Suppressor macrophage treated with lipopolysaccharide for 4 hours (primary cell): ENCODE results near the gene EGFL7.
"Not testable (repeated sequence)": the region's sequence is repeated elsewhere in the genome, so short reads cannot be mapped to it uniquely, and the experiment has no call there.

Source experiments
- DNase-seq: peaks from one replicate; pipeline ENCODE4 v3.0.0-alpha.2; 2020

Gene EGFL7

DNA sequence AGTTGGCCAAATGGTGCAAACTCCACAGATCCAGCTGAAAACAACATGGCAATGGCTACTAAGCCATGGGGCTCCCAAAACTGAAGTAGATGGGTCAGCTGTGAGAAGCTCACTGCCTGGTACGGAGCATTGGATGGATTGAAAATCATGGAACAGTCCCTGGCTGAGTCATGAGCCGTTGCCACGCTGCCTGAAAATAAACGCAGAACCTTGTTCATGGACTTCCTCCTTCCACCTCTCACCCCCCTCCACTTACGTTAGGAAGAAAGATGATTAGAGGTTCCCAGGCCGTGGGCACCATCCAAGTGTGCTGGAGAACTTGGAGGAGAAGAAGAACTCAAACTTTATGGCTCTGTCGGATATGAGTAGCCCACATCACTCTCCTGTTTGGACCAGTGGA is 42.8 kb downstream of the EGFL7 start:
- peak; percentile 57 for DNase-seq

DNA sequence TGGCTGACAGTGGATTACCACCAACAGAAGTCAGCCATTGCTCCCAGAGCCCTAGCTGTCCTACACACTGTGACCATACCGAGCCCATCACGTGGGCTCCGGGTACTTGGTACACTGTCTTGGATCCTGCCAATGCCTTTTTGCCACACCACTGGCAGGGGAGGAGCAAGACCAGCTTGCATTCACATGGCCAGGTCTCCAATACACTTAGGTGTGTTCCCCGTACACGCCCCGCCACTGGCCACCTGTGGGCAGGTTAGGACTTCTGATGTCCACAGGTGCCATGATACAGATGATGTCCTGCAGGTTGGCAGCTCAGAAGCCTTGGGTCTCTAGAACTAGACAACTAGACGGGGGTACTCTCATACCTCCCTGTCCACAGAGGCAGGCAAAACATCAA is 44.3 kb downstream of the EGFL7 start:
- no peak for DNase-seq

DNA sequence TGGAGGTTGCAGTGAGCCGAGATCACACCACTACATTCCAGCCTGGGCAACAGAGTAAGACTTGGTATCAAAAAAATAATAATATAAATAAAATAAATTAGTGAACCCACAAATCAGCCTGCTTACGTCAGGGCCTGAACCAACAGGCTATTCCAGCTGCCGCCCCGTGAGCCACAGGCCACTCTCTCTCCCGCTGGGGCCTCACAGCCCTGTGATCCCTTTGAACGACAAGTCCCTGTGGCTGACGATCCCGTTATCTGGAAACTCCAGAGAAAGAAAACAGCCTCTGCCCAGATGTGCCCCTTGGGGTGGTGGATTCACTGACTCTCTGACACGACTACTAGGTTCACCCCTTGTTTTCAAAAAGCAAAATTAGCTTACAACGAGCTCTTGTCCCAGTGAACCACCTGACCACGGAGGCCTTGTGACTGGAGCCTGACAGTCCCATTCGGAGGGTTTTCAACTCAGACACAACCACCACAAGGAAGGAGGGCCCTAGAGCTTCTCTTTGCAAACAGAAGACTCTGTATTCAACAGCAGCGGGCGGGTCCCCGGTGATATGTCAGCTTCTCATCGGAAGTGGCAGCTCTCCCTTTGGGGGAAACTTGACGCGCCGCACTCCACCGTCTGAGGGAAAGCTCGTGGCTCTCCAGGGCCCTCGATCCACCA is 45.3 kb downstream of the EGFL7 start:
- DNase-seq: no peak

DNA sequence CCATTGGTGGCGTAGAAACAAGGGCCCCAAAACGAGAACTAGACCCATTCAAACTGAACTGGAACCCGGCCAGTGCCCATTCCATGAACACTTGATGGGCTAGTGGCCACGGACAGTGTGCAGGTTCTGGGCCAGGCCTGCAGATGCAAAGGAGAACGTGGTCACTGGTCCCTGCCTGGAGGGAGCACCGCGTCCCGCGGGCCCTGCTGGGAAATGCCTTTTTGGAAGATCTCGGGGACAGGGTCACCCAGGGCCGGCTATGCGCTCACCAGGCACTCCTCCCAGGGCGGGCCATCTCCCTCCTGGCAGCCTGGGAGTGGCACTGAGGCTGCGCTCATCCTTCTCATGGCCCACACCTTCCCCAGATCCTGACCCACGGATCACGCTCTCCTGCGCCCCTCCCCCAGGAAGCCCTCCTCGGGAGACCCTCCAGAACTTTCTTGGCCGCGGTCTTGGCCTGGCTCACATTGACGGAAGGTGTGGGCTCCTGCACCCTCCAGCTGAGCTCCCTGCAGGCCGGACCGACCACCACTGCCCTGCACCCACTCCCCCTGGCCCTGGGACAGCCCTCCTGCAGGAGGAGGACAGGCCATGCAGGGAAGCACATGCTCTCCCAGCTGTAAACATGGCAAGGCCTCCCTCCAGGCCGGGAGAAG is 46.9 kb downstream of the EGFL7 start:
- no peak for DNase-seq

DNA sequence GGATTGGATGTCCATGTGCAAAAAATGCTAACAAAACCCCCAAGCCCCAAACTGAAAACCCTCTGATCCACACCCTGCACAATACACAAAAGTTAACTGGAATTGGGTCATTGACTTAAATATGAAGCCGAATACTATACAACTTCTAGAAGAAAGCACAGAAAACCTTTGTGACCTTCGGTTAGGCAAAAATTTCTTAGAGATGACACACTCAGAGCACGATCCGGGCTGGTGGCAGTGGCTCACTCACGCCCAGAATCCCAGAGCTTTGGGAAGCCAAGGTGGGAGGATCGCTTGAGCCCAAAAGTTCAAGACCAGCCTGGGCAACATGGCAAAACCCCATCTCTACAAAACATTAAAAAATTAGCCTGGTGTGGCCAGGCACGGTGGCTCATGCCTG is 47.8 kb downstream of the EGFL7 start:
- no peak for DNase-seq

- DNase-seq: not testable (repeated sequence)
These were observed 48.5 kb downstream of the EGFL7 start for GRCh38 chr9:136711219-136711648.

DNA sequence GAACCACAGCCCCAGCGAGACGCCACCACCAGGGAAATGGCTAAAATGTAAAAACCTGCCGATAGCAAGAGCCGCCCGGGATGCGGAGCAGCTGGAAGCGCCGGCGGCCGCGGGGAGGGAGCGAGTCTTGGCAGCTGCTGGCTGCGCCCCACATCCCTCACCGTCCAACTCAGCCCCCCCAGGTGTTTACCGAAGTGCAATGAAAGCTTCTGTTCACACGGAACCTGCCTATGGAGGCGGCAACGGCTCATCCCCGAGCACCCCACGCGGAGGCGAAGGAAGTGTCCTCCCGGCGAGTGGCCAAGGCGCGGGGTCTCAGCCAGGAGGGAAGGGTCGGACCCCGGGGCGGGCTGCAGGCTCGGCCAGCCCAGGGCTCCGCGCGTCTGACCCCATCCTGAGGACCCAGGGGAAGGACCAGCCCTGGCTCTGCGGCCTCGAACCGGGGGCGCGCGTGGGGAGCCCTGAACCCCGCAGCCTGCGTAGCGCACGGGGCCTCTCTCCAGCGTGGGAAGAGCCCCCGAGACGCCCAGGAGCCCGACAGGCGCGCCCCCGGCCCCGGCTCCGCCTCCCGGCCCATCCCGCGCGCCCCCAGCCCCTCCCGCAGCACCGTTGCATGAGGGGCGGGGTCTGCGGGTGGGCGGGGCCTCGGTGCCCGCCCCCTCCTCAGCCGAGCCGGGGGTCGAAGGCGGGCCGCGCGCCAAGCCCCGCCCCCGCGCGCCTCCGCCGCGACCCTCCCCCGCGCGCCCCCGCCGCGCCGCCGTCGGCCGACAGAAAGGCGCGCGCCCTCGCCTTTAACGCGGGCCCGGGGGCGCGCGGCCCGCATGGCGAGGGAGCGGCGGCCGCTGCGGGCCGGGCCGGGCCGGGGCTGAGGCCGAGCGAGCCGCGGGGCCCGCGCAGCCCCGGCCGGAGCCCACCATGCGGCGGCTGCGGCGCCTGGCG is 49.3 kb downstream of the EGFL7 start, which contains the start of gene DIPK1B:
Gene DIPK1B, plus strand, starts transcription at position 822 of the 939 bp plus-strand sequence. Its CDS starts 94 bp downstream, at position 916.
- no peak for DNase-seq

DNA sequence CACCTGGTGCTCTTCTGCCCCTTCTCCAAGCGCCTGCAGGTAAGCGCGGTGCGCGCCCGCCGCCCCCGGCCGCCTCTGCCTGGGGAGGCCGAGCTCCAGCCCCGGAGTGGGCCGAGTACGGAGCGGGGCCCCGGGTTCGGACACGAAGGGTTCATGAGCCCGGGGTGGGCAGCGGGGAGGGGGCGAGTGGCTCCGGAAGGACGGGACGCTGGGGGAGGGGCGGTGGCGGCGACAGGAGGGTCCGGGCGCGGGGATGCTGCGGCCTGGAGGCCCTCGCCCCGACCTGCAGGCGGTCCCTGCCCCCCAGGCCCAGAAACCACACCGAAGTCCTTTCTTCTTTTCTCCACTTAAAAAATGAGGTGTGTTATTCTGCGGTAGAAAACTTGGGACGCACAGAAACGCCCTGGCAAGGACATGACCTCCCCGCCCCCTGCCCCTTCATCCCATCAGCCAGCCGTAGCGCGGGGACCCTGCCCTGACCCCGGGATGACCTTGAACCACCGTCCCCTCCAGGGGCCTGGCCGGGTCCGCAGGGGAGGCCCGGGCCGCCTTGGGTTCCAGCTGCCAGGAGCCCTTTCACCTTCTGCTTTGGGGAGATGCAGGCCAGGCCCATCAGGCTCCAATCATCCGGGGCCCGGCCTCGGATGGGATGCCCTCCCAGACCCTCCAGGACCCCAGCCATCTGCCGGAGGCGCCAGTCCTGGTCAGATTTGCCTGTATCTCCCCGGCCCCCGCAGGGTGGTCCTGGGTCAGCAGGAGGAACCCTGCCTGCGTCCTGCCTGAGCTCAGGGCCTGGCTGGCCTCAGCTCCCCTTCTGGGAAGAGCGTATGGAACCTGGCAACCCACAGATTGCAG is 50.2 kb downstream of the EGFL7 start:
- no peak for DNase-seq

DNA sequence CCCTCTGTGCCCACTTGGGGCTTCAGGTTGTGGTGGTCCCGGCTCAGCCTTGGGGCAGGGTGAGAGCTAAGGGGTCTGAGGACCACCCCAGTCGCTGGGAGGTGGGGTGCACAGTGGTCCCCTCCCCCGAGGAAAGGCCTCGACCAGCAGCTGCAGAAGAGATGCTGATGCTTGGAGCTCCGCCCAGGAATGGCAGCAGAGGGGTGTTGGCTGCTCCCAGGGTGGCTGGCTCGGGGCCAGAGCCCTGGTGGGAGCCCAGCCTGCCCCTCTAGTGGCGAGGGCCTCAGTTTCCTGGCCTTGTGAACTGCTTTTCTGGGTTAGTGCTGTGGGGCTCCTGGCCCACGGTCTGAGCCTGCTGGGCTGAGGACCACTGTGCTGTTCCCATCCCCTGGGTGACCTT is 50.8 kb downstream of the EGFL7 start:
- DNase-seq: no peak

GRCh38 chr9:136714096-136714892 is 51.6 kb downstream of the EGFL7 start:
- no peak for DNase-seq

DNA sequence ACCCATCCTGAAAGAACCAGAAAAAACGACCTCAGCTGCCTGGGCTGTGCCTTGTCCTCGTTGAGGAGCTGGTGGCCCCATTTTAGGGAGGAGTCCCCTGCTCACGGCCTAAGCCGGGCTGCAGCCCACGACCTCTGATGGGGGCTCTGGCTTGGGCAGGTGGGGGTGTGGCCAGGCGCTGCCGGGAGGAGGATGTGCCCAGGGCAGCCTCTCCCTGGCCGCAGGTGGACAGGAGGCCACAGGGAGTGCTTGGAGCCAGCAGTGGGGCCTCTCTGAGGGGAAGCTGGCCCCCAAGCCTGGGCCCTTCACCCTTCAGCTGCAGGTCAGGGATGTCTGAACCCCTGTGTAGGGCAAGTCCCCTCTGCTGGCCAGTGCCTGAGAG is 52.2 kb downstream of the EGFL7 start:
- no peak for DNase-seq

DNA sequence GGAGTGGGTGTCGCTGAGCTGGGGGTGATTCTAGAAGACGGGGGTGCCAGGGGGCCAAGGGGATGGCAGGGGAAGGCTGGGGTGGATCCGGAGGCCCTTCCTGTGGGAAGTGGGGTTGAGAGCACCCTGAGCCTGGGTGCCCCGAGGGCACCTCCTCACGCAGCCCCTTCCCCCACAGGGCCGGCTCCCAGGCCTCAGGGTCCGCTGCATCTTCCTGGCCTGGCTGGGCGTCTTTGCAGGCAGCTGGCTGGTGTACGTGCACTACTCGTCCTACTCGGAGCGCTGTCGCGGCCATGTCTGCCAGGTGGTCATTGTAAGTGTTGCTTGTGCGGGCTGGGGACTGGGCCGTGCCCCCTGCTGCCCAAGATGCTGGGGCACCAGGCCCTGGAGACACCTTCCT is 54.7 kb downstream of the EGFL7 start:
- DNase-seq: no peak

- no peak for DNase-seq
These were observed 55.9 kb downstream of the EGFL7 start for GRCh38 chr9:136718345-136719194.

GRCh38 chr9:136719195-136719880 is 56.6 kb downstream of the EGFL7 start:
- DNase-seq: peak; percentile 72

GRCh38 chr9:136720251-136720897 is 57.7 kb downstream of the EGFL7 start:
- no peak for DNase-seq

- DNase-seq: no peak
These were observed 58.2 kb downstream of the EGFL7 start for GRCh38 chr9:136720898-136721338.

DNA sequence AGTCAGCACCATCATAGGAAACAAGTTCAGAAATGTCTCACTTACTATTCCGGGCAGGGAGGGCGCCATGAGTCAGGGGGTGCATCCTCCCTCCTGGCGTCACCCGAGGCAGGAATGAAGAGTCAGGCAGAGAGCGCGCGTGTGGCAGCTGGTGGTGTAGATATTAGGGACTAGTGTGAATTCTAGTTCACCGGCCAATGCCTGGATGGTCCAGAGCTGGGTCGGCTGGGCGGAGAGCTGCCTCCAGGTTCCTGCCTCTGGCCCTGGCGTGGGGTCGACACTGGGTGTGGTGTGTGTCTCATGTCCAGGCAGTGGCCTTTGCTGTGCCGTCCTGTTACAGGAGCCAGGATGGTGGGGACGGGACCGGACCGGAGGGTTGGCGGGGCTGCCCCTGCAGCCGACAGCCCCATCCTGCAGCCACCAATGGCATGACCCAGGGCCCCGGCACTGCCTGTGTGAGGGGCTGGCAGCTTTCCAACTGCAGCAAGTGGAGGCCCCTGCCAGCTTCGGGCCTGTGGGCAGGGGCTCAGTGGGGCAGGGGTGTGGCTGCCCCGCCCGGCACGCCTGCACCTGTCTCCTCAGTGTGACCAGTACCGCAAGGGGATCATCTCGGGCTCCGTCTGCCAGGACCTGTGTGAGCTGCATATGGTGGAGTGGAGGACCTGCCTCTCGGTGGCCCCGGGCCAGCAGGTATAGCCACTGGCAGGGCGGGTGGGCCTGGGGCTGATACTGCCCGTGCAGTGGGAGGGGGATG is 58.8 kb downstream of the EGFL7 start:
- no peak for DNase-seq
